ENCODE data around the gene XRCC3. TPM values are rescaled to one million over a fixed set of nuclear protein-coding genes. Genes with fewer than 3 reads are reported as not detected.
A peak's percentile ranks its signal among the peaks of the same experiment; 100 is the strongest.

XRCC3 gene
- total RNA-seq, 1 donor from 2014 or later, result 6.9 TPM

DNA sequence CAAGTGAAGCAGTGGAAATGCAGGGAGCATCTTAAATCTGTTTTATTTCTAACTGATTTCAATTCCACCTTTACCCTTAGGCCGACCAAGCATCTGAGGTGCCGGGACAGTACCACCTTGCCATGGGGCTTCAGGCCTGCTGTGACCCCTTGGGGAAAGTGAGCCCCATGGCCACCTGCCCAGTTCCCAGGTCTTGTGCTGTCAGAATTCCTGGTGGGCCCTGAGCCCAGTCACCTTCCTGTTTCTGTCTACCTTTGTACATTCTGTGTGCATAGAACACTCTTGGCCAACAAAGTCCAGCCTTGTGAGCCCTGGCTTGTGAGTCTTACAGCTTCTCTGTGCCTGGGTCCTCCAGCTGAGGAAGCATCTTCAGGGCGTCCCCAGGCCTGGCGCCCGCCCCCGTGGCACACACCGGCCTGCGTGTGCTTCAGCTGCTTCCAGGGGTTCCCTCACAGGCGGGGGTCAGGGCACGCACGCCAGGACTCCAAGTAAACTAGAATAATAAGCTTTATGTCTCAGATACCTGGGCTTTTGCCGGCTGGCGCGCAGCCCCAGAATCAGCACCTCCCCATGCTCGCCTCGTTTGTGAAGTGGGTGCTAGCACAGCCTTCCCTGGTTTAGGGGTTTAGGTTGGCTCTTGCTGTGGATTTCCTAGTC, 10.6 kb upstream of the XRCC3 start:
- peaks cover 70% of the 10 kb centered on the region for H3K4me1 ChIP-seq
- no peak for TF ChIP-seq POLR2A (IDR thresholded peaks at IDR 0.05)
- no peak for TF ChIP-seq POLR2AphosphoS5 (IDR thresholded peaks at IDR 0.05; ENCODE audit: insufficient read depth in 1 of 2, low read depth in 1 of 2)
- TF ChIP-seq, protein P1, sequence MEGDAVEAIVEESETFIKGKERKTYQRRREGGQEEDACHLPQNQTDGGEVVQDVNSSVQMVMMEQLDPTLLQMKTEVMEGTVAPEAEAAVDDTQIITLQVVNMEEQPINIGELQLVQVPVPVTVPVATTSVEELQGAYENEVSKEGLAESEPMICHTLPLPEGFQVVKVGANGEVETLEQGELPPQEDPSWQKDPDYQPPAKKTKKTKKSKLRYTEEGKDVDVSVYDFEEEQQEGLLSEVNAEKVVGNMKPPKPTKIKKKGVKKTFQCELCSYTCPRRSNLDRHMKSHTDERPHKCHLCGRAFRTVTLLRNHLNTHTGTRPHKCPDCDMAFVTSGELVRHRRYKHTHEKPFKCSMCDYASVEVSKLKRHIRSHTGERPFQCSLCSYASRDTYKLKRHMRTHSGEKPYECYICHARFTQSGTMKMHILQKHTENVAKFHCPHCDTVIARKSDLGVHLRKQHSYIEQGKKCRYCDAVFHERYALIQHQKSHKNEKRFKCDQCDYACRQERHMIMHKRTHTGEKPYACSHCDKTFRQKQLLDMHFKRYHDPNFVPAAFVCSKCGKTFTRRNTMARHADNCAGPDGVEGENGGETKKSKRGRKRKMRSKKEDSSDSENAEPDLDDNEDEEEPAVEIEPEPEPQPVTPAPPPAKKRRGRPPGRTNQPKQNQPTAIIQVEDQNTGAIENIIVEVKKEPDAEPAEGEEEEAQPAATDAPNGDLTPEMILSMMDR (IDR thresholded peaks at IDR 0.05), result no peak
- DNase-seq (ENCODE audit: extremely low spot score in 2 of 2), result no peak
- no peak overlapping the region for H3K27ac ChIP-seq
- H3K36me3 ChIP-seq, result peaks cover 0 to 31% of the 10 kb centered on the region in 2 donors
- H3K4me3 ChIP-seq, result no peak overlapping the region
- H3K27me3 ChIP-seq, result no peaks in the 10 kb centered on the region
- no peaks in the 10 kb centered on the region for H3K9me3 ChIP-seq
- intact Hi-C loops (cut with DNase I), result no loop called here

GRCh38 chr14:103725001-103725682, 9.9 kb upstream of the XRCC3 start:
- peaks cover 0 to 25% of the 10 kb centered on the region in 2 donors for H3K36me3 ChIP-seq

GRCh38 chr14:103724116-103724515, 8.9 kb upstream of the XRCC3 start:
- TF ChIP-seq, protein P1 (IDR thresholded peaks at IDR 0.05), result no peak
- TF ChIP-seq POLR2AphosphoS5 (IDR thresholded peaks at IDR 0.05; ENCODE audit: insufficient read depth in 1 of 2, low read depth in 1 of 2), result peak in 1 of 2 donors; percentile 42
- DNase-seq (ENCODE audit: extremely low spot score in 2 of 2), result no peak
- H3K36me3 ChIP-seq, result peaks cover 0 to 15% of the 10 kb centered on the region in 2 donors
- peaks cover 66% of the 10 kb centered on the region for H3K4me1 ChIP-seq
- H3K27ac ChIP-seq, result peak overlapping the region; percentile 92
- H3K4me3 ChIP-seq, result no peak overlapping the region
- no peaks in the 10 kb centered on the region for H3K9me3 ChIP-seq
- no peaks in the 10 kb centered on the region for H3K27me3 ChIP-seq
- intact Hi-C loops (cut with DNase I), result no loop called here

More at GRCh38 chr14:103725001-103725682, 9.9 kb upstream of the XRCC3 start:
- Histone ChIP-seq H3K4me1 (peaks cover 63% of the 10 kb centered on the region), H3K4me3 (no peak overlapping the region), H3K27me3 (no peaks in the 10 kb centered on the region), H3K27ac (peak overlapping the region; percentile 92), H3K9me3 (no peaks in the 10 kb centered on the region)
- intact Hi-C loops (cut with DNase I), result no loop called here
- TF ChIP-seq POLR2A (IDR thresholded peaks at IDR 0.05) (no peak), POLR2AphosphoS5 (IDR thresholded peaks at IDR 0.05; ENCODE audit: insufficient read depth in 1 of 2, low read depth in 1 of 2) (no peak)
- TF ChIP-seq, protein P1 (IDR thresholded peaks at IDR 0.05), result no peak
- no peak for DNase-seq (ENCODE audit: extremely low spot score in 2 of 2)

- H3K9me3 ChIP-seq, result no peaks in the 10 kb centered on the region
- no peaks in the 10 kb centered on the region for H3K27me3 ChIP-seq
- intact Hi-C loops (cut with DNase I), result no loop called here
- peak overlapping the region; percentile 92 for H3K27ac ChIP-seq
- no peak overlapping the region for H3K4me3 ChIP-seq
- TF ChIP-seq POLR2A (IDR thresholded peaks at IDR 0.05), result no peak
- TF ChIP-seq POLR2AphosphoS5 (IDR thresholded peaks at IDR 0.05; ENCODE audit: insufficient read depth in 1 of 2, low read depth in 1 of 2), result no peak
- TF ChIP-seq, protein P1 (IDR thresholded peaks at IDR 0.05), result no peak
- peaks cover 0 to 12% of the 10 kb centered on the region in 2 donors for H3K36me3 ChIP-seq
- peaks cover 70% of the 10 kb centered on the region for H3K4me1 ChIP-seq
- DNase-seq (ENCODE audit: extremely low spot score in 2 of 2), result no peak
These were observed 8.5 kb upstream of the XRCC3 start for GRCh38 chr14:103723748-103724081.

All from vagina (tissue), 2 donors.